ENCODE results near the gene FEM1A.
A peak's percentile ranks its signal among the peaks of the same experiment; 100 is the strongest.
"Not testable (repeated sequence)": the region's sequence is repeated elsewhere in the genome, so short reads cannot be mapped to it uniquely, and the experiment has no call there.

FEM1A gene

GRCh38 chr19:4791183-4792018 lies at the start of gene FEM1A:
Gene FEM1A, plus strand, starts transcription at chr19:4791734. Its CDS starts 121 bp downstream, at chr19:4791855.
- peak; percentile 95 for DNase-seq (ENCODE audit: low read depth)

GRCh38 chr19:4742723-4743646 lies 48.5 kb upstream of the FEM1A start:
- no peak for DNase-seq (ENCODE audit: low read depth)

GRCh38 chr19:4744451-4745174 lies 46.9 kb upstream of the FEM1A start:
- DNase-seq (ENCODE audit: low read depth): no peak

- DNase-seq (ENCODE audit: low read depth): not testable (repeated sequence)
Measured at GRCh38 chr19:4745175-4745574, 46.4 kb upstream of the FEM1A start.

GRCh38 chr19:4745986-4746385 lies 45.5 kb upstream of the FEM1A start:
- DNase-seq (ENCODE audit: low read depth): no peak

- no peak for DNase-seq (ENCODE audit: low read depth)
Measured at GRCh38 chr19:4748185-4748584, 43.3 kb upstream of the FEM1A start.

- DNase-seq (ENCODE audit: low read depth): no peak
Measured at GRCh38 chr19:4748589-4748988, 42.9 kb upstream of the FEM1A start.

- no peak for DNase-seq (ENCODE audit: low read depth)
Measured at GRCh38 chr19:4749870-4750590, 41.5 kb upstream of the FEM1A start.

- DNase-seq (ENCODE audit: low read depth): no peak
Measured at GRCh38 chr19:4754248-4754647, 37.3 kb upstream of the FEM1A start.

GRCh38 chr19:4755459-4755858 lies 36.1 kb upstream of the FEM1A start:
- DNase-seq (ENCODE audit: low read depth): no peak

- DNase-seq (ENCODE audit: low read depth): no peak
Measured at GRCh38 chr19:4758082-4758481, 33.5 kb upstream of the FEM1A start.

- DNase-seq (ENCODE audit: low read depth): no peak
Measured at GRCh38 chr19:4758659-4759058, 32.9 kb upstream of the FEM1A start.

- DNase-seq (ENCODE audit: low read depth): peak; percentile 20
Measured at GRCh38 chr19:4759388-4760284, 31.9 kb upstream of the FEM1A start.

GRCh38 chr19:4760285-4760650 lies 31.3 kb upstream of the FEM1A start:
- no peak for DNase-seq (ENCODE audit: low read depth)

GRCh38 chr19:4763021-4763420 lies 28.5 kb upstream of the FEM1A start:
- DNase-seq (ENCODE audit: low read depth): no peak

GRCh38 chr19:4764393-4764660 lies 27.2 kb upstream of the FEM1A start:
- DNase-seq (ENCODE audit: low read depth): no peak

- DNase-seq (ENCODE audit: low read depth): peak; percentile 47
Measured at GRCh38 chr19:4768934-4769777, 22.4 kb upstream of the FEM1A start.

- DNase-seq (ENCODE audit: low read depth): no peak
Measured at GRCh38 chr19:4772566-4772965, 19.0 kb upstream of the FEM1A start.

GRCh38 chr19:4773047-4773640 lies 18.4 kb upstream of the FEM1A start:
- no peak for DNase-seq (ENCODE audit: low read depth)

- DNase-seq (ENCODE audit: low read depth): no peak
Measured at GRCh38 chr19:4774136-4774535, 17.4 kb upstream of the FEM1A start.

Measured in stimulated activated CD8-positive, alpha-beta memory T cell treated with anti-CD3 and anti-CD28 coated beads, Interleukin-15, amount 100 ng/mL, for 1 hour (primary cell).